HCT116 (cell line): ENCODE results near the gene SUPT3H. TPM values are rescaled to one million over a fixed set of nuclear protein-coding genes. Genes with fewer than 3 reads are reported as not detected.

ENCODE experiments used
- ATAC-seq: fragments of 200-7000 bp; cut with Tn5 transposase; 2 replicates; pipeline ENCODE4 v1.9.1; 2020; ENCODE audit warnings: mild to moderate bottlenecking, moderate library complexity
- BruUV-seq: library from RNA; stranded (reverse); fragments of 400-500 nt; replicated peaks from 2 replicates; lab custom pipeline; 2021; lab: Mats Ljungman, UMichigan
- CTCF ChIA-PET: fragments of 300-600 bp; sonication (Branson Sonifier 250); formaldehyde crosslinking; loops from one replicate; lab custom pipeline; 2021; ENCODE audit warnings: antibody characterized with exemption; lab: Charles Lee
- POLR2A ChIA-PET: fragments of 300-600, 350-600 bp; sonication (Branson Sonifier 250); formaldehyde crosslinking; loops from one replicate; lab custom pipeline; 2021; ENCODE audit warnings: antibody characterized with exemption; lab: Charles Lee
- RAD21 ChIA-PET, 2 experiments: fragments of 300-600 bp; sonication (Branson Sonifier 250); formaldehyde crosslinking; loops; one replicate each; lab custom pipeline; 2023; ENCODE audit warnings: low total read pairs in 2 of 2; ENCODE audit not compliant: uncharacterized antibody in 2 of 2, unreplicated experiment in 2 of 2, low non-redundant PET in 1 of 2; lab: Charles Lee
- DNase-seq: peaks from one replicate; pipeline ENCODE4 v3.0.0-alpha.2; 2010; ENCODE audit warnings: low read depth, low spot score
- H2AFZ ChIP-seq: fragments of 200-600 bp; shearing (Covaris generic), sonication (generic); 2 replicates; pipeline ENCODE4 v1.6.1; 2017; ENCODE audit warnings: low read depth, mixed run types, mixed read lengths, antibody characterized with exemption, low read length; ENCODE audit not compliant: poor library complexity, severe bottlenecking
- H3K27ac ChIP-seq: 2 replicates; pipeline ENCODE4 v1.5.1; 2012; ENCODE audit warnings: low read depth, low read length
- H3K27me3 ChIP-seq: fragments of 200-600 bp; sonication (generic); 2 replicates; pipeline ENCODE4 v1.6.1; 2016; ENCODE audit warnings: mixed run types, low read length, mixed read lengths; ENCODE audit not compliant: insufficient read depth
- H3K36me3 ChIP-seq, 2 experiments: fragments of 200-500 bp in 1 of 2; fragments of 200-600 bp in 1 of 2; sonication (Bioruptor generic) in 1 of 2; sonication (generic) in 1 of 2; 2 replicates each; pipeline versions ENCODE4 v1.5.1 to v1.6.1; 2014 to 2016; ENCODE audit warnings: low read length in 2 of 2, inconsistent platforms in 1 of 2, mixed read lengths in 1 of 2, mixed run types in 1 of 2; ENCODE audit not compliant: insufficient read depth in 2 of 2, control insufficient read depth in 1 of 2
- H3K4me1 ChIP-seq, 2 experiments: fragments of 200-600 bp in 1 of 2; sonication (generic) in 1 of 2; 2 replicates each; pipeline versions ENCODE4 v1.5.1 to v1.6.1; 2012 to 2017; ENCODE audit warnings: low read length in 2 of 2, inconsistent platforms in 1 of 2, mild to moderate bottlenecking in 1 of 2, mixed read lengths in 1 of 2, mixed run types in 1 of 2, moderate library complexity in 1 of 2; ENCODE audit not compliant: insufficient read depth in 2 of 2, control insufficient read depth in 1 of 2
- H3K4me2 ChIP-seq: fragments of 200-600 bp; sonication (generic); 2 replicates; pipeline ENCODE4 v1.6.1; 2017; ENCODE audit warnings: mixed run types, low read length, mixed read lengths
- H3K4me3 ChIP-seq, 2 experiments: fragments of 200-600 bp in 1 of 2; sonication (generic) in 1 of 2; replicated peaks in 1 of 2; 2 replicates each; pipeline ENCODE4 v1.5.1; 2011 to 2016; ENCODE audit warnings: low read length in 2 of 2, control low read depth in 1 of 2, low read depth in 1 of 2, mild to moderate bottlenecking in 1 of 2, mixed read lengths in 1 of 2, mixed run types in 1 of 2
- H3K79me2 ChIP-seq: fragments of 200-600 bp; sonication (generic); 2 replicates; pipeline ENCODE4 v1.6.1; 2017; ENCODE audit warnings: mild to moderate bottlenecking, mixed run types, low read length, moderate library complexity, mixed read lengths; ENCODE audit not compliant: insufficient read depth
- H3K9ac ChIP-seq: fragments of 200-600 bp; sonication (generic); 2 replicates; pipeline ENCODE4 v1.6.1; 2016; ENCODE audit warnings: low read length, mixed read lengths
- H3K9me2 ChIP-seq: fragments of 200-600 bp; sonication (generic), shearing (Covaris generic); 2 replicates; pipeline ENCODE4 v1.6.1; 2017; ENCODE audit warnings: mixed run types, mild to moderate bottlenecking, moderate library complexity; ENCODE audit not compliant: insufficient read depth
- H3K9me3 ChIP-seq, 2 experiments: fragments of 200-500 bp in 1 of 2; fragments of 200-600 bp in 1 of 2; sonication (Bioruptor generic) in 1 of 2; sonication (generic) in 1 of 2; 2 replicates each; pipeline ENCODE4 v1.6.1; 2014 to 2017; ENCODE audit warnings: low read length in 2 of 2, mixed read lengths in 2 of 2, inconsistent platforms in 1 of 2, low read depth in 1 of 2, mild to moderate bottlenecking in 1 of 2, mixed run types in 1 of 2, moderate library complexity in 1 of 2; ENCODE audit not compliant: control insufficient read depth in 1 of 2, insufficient read depth in 1 of 2
- H4K20me1 ChIP-seq: fragments of 200-600 bp; sonication (generic), shearing (Covaris generic); 2 replicates; pipeline ENCODE4 v1.6.1; 2017; ENCODE audit warnings: mixed run types, mild to moderate bottlenecking, moderate library complexity; ENCODE audit not compliant: insufficient read depth
- ATF3 ChIP-seq: IDR thresholded peaks from 2 replicates; pipeline ENCODE4 v1.6.1; 2012
- CBX3 ChIP-seq: IDR thresholded peaks from 2 replicates; pipeline ENCODE4 v1.6.1; 2012; ENCODE audit warnings: low read depth
- CEBPB ChIP-seq: IDR thresholded peaks from 2 replicates; pipeline ENCODE4 v1.6.1; 2012; ENCODE audit warnings: low read depth
- CTCF ChIP-seq, 3 experiments: fragments of 200-600 bp in 1 of 3; sonication (generic) in 1 of 3; IDR thresholded peaks in 2 of 3; conservative IDR thresholded peaks in 1 of 3; 2 replicates each; pipeline ENCODE4 v1.5.1; 2012 to 2017; ENCODE audit warnings: low read depth in 2 of 3, low read length in 2 of 3, antibody characterized with exemption in 1 of 3, borderline replicate concordance in 1 of 3, control low read depth in 1 of 3, mild to moderate bottlenecking in 1 of 3, mixed read lengths in 1 of 3, mixed run types in 1 of 3, moderate library complexity in 1 of 3; ENCODE audit not compliant: insufficient read depth in 1 of 3
- EZH2 ChIP-seq: fragments of 200-600 bp; sonication (generic); IDR thresholded peaks from 2 replicates; pipeline ENCODE4 v1.6.1; 2017; ENCODE audit warnings: antibody characterized with exemption, mixed run types
- EZH2phosphoT487 ChIP-seq: fragments of 200-600 bp; IDR thresholded peaks from 2 replicates; pipeline ENCODE4 v1.6.1; 2018; ENCODE audit warnings: antibody characterized with exemption, borderline replicate concordance
- MAX ChIP-seq: IDR thresholded peaks from 2 replicates; pipeline ENCODE4 v1.6.1; 2012
- POLR2AphosphoS5 ChIP-seq: IDR thresholded peaks from 2 replicates; pipeline ENCODE4 v1.6.1; 2011; ENCODE audit warnings: mild to moderate bottlenecking, low read depth, low read length, moderate library complexity
- RAD21 ChIP-seq: IDR thresholded peaks from 2 replicates; pipeline ENCODE4 v1.6.1; 2012; ENCODE audit warnings: low read depth, mild to moderate bottlenecking
- SRF ChIP-seq: IDR thresholded peaks from 2 replicates; pipeline ENCODE4 v1.6.1; 2012; ENCODE audit warnings: low read depth
- ZFX ChIP-seq: fragments of 450-650 bp; IDR thresholded peaks from 2 replicates; pipeline ENCODE4 v1.6.1; 2017
- intact Hi-C: fragments of 100-400 bp; cut with micrococcal nuclease; formaldehyde crosslinking; loops from 2 replicates; pipeline ENCODE4 v1.10.0; 2022
- total RNA-seq: library from RNA; stranded (reverse); gene quantifications from one replicate; pipeline ENCODE4 v1.2.1, GENCODE V29; 2021; ENCODE audit not compliant: unreplicated experiment

SUPT3H gene
- total RNA-seq, 1 experiment from 2014 or later = 7.4 TPM

- H3K4me2 ChIP-seq = no peak overlapping the region
- ChIA-PET POLR2A (no interaction called here), CTCF (no interaction called here), RAD21 (no interaction called here)
- no peak overlapping the region for H2AFZ ChIP-seq
- no peak for ATAC-seq
- no peaks in the 10 kb centered on the region for H3K9me3 ChIP-seq
- no peaks in the 10 kb centered on the region for H3K79me2 ChIP-seq
- intact Hi-C loops = no loop called here
- no peaks in the 10 kb centered on the region for H3K4me1 ChIP-seq
- H3K27ac ChIP-seq = no peak overlapping the region
- H3K27me3 ChIP-seq = no peaks in the 10 kb centered on the region
- H3K9me2 ChIP-seq = no peaks in the 10 kb centered on the region
- no TSS peak for BruUV-seq
- H3K9ac ChIP-seq = no peak overlapping the region
- DNase-seq = no peak
- no peak overlapping the region for H3K4me3 ChIP-seq
- H3K36me3 ChIP-seq = no peaks in the 10 kb centered on the region
- no peak for TF ChIP-seq CBX3
- no peak for TF ChIP-seq ATF3
- no peak for TF ChIP-seq EZH2
- TF ChIP-seq CEBPB = no peak
- TF ChIP-seq POLR2AphosphoS5 = no peak
- no peak for TF ChIP-seq CTCF (IDR thresholded peaks at IDR 0.05 in 2 of 3, conservative IDR thresholded peaks at IDR 0.05 in 1 of 3; ENCODE audit: borderline replicate concordance in 1 of 3, insufficient read depth in 1 of 3, low read depth in 2 of 3, low read length in 2 of 3)
- TF ChIP-seq EZH2phosphoT487 = no peak
- no peak for TF ChIP-seq ZFX
- no peak for TF ChIP-seq SRF
- TF ChIP-seq RAD21 = no peak
- no peak for TF ChIP-seq MAX
- TF ChIP-seq, all 23 proteins: peak for 0
- H4K20me1 ChIP-seq = no peaks in the 10 kb centered on the region
These were observed 522.9 kb downstream of the SUPT3H start for GRCh38 chr6:44854712-44855443.
